ENCODE measurements around the gene PYGO2. TPM values are rescaled to one million over a fixed set of nuclear protein-coding genes. Genes with fewer than 3 reads are reported as not detected.
"Not testable (repeated sequence)": the region's sequence is repeated elsewhere in the genome, so short reads cannot be mapped to it uniquely, and the experiment has no call there.

PYGO2 gene
- total RNA-seq, 3 donors from 2014 or later (not counting 1 experiment from before 2014, with no cell fraction given): 21.6 to 32.1 (median 27.5) TPM

- no peak for TF ChIP-seq CTCF (IDR thresholded peaks at IDR 0.05)
- no peak overlapping the region for H3K27ac Mint-ChIP-seq
- H3K36me3 ChIP-seq (ENCODE audit: control insufficient read depth, insufficient read depth, low read length): peaks cover 41% of the 10 kb centered on the region
- H3K4me1 Mint-ChIP-seq: peaks cover 4 to 24% of the 10 kb centered on the region in 2 donors
- intact Hi-C loops (cut with micrococcal nuclease): no loop called here
- H3K4me3 ChIP-seq (ENCODE audit: low read length): no peak overlapping the region
- H3K4me3 Mint-ChIP-seq: no peak overlapping the region
- H3K36me3 Mint-ChIP-seq: no peaks in the 10 kb centered on the region
- no peaks in the 10 kb centered on the region for H3K27me3 Mint-ChIP-seq (ENCODE audit: low read depth in 2 of 2)
- no peaks in the 10 kb centered on the region for H3K9me3 ChIP-seq (ENCODE audit: control insufficient read depth, insufficient read depth, low read length)
- no peaks in the 10 kb centered on the region for H3K27me3 ChIP-seq (ENCODE audit: control insufficient read depth, insufficient read depth, low read length)
- H3K27ac ChIP-seq (ENCODE audit: low read length): no peak overlapping the region
- peaks cover 11% of the 10 kb centered on the region for H3K4me1 ChIP-seq (ENCODE audit: control insufficient read depth, insufficient read depth, low read length)
- H3K9me3 Mint-ChIP-seq: no peaks in the 10 kb centered on the region
- 95% methylated on average over 17 of the region's 17 CpGs for WGBS (ENCODE audit: insufficient coverage)
- ATAC-seq: no peak
- peak in 1 of 2 donors; percentile 37 for DNase-seq
These were observed 26.7 kb upstream of the PYGO2 start for GRCh38 chr1:154988058-154988954.

- H3K27ac Mint-ChIP-seq: no peak overlapping the region
These were observed 25.7 kb upstream of the PYGO2 start for GRCh38 chr1:154987326-154987725.

GRCh38 chr1:154986736-154987135 lies 25.2 kb upstream of the PYGO2 start:
- Histone ChIP-seq H3K36me3 (ENCODE audit: control insufficient read depth, insufficient read depth, low read length) (peaks cover 41% of the 10 kb centered on the region), H3K4me1 (ENCODE audit: control insufficient read depth, insufficient read depth, low read length) (peaks cover 16% of the 10 kb centered on the region)
- DNase-seq; H3K27ac ChIP-seq (ENCODE audit: low read length); H3K4me3 Mint-ChIP-seq; H3K27ac Mint-ChIP-seq; H3K27me3 Mint-ChIP-seq (ENCODE audit: low read depth in 2 of 2); H3K4me3 ChIP-seq (ENCODE audit: low read length); ATAC-seq; intact Hi-C loops (cut with micrococcal nuclease); H3K36me3 Mint-ChIP-seq; H3K9me3 Mint-ChIP-seq; H3K9me3 ChIP-seq (ENCODE audit: control insufficient read depth, insufficient read depth, low read length); H3K27me3 ChIP-seq (ENCODE audit: control insufficient read depth, insufficient read depth, low read length): not testable (repeated sequence)
- 94% methylated on average over 2 of the region's 4 CpGs for WGBS (ENCODE audit: insufficient coverage)
- peaks cover 4 to 19% of the 10 kb centered on the region in 2 donors for H3K4me1 Mint-ChIP-seq

More at GRCh38 chr1:154987326-154987725, 25.7 kb upstream of the PYGO2 start:
- H3K27ac ChIP-seq (ENCODE audit: low read length): no peak overlapping the region
- no peak for DNase-seq
- ATAC-seq: no peak
- no peak overlapping the region for H3K4me3 ChIP-seq (ENCODE audit: low read length)
- H3K4me1 ChIP-seq (ENCODE audit: control insufficient read depth, insufficient read depth, low read length): peaks cover 14% of the 10 kb centered on the region
- intact Hi-C loops (cut with micrococcal nuclease): no loop called here
- H3K36me3 ChIP-seq (ENCODE audit: control insufficient read depth, insufficient read depth, low read length): peaks cover 41% of the 10 kb centered on the region
- H3K27me3 ChIP-seq (ENCODE audit: control insufficient read depth, insufficient read depth, low read length): no peaks in the 10 kb centered on the region
- Mint-ChIP-seq H3K9me3 (no peaks in the 10 kb centered on the region), H3K4me3 (no peak overlapping the region), H3K4me1 (peaks cover 4 to 21% of the 10 kb centered on the region in 2 donors), H3K36me3 (no peaks in the 10 kb centered on the region), H3K27me3 (ENCODE audit: low read depth in 2 of 2) (no peaks in the 10 kb centered on the region)
- no peaks in the 10 kb centered on the region for H3K9me3 ChIP-seq (ENCODE audit: control insufficient read depth, insufficient read depth, low read length)
- TF ChIP-seq CTCF (IDR thresholded peaks at IDR 0.05): no peak
- 95% methylated on average over 6 of the region's 6 CpGs for WGBS (ENCODE audit: insufficient coverage)

- no peak overlapping the region for H3K27ac Mint-ChIP-seq
- ATAC-seq (no peak), DNase-seq (peak in 1 of 2 donors; percentile 32)
- TF ChIP-seq CTCF (IDR thresholded peaks at IDR 0.05): no peak
- H3K27me3 Mint-ChIP-seq (ENCODE audit: low read depth in 2 of 2): no peaks in the 10 kb centered on the region
- peaks cover 0 to 8% of the 10 kb centered on the region in 2 donors for H3K4me1 Mint-ChIP-seq
- 29% methylated on average over 17 of the region's 17 CpGs for WGBS (ENCODE audit: insufficient coverage)
- H3K4me3 Mint-ChIP-seq: no peak overlapping the region
- no peaks in the 10 kb centered on the region for H3K36me3 Mint-ChIP-seq
- Histone ChIP-seq H3K4me1 (ENCODE audit: control insufficient read depth, insufficient read depth, low read length) (peaks cover 16% of the 10 kb centered on the region), H3K27me3 (ENCODE audit: control insufficient read depth, insufficient read depth, low read length) (no peaks in the 10 kb centered on the region), H3K27ac (ENCODE audit: low read length) (peak overlapping the region; percentile 51), H3K9me3 (ENCODE audit: control insufficient read depth, insufficient read depth, low read length) (no peaks in the 10 kb centered on the region), H3K36me3 (ENCODE audit: control insufficient read depth, insufficient read depth, low read length) (peaks cover 20% of the 10 kb centered on the region), H3K4me3 (ENCODE audit: low read length) (peak overlapping the region; percentile 59)
- intact Hi-C loops (cut with micrococcal nuclease): loop anchor here (1.0 kb wide), 3 partner anchors 10 to 47 kb away; partner anchors contain the start of gene CKS1B
- H3K9me3 Mint-ChIP-seq: no peaks in the 10 kb centered on the region
These were observed 22.3 kb upstream of the PYGO2 start for GRCh38 chr1:154983776-154984466.

All from natural killer cell (primary cell).